Activated CD4-positive, alpha-beta T cell treated with anti-CD3 and anti-CD28 coated beads, Interleukin-2, amount 50 U/mL, for 48 hours (primary cell): ENCODE data around the gene FAAP100.

ENCODE experiments used
- DNase-seq, 2 experiments: peaks; one replicate each; pipeline ENCODE4 v3.0.0-alpha.2; 2020

Gene FAAP100

DNA sequence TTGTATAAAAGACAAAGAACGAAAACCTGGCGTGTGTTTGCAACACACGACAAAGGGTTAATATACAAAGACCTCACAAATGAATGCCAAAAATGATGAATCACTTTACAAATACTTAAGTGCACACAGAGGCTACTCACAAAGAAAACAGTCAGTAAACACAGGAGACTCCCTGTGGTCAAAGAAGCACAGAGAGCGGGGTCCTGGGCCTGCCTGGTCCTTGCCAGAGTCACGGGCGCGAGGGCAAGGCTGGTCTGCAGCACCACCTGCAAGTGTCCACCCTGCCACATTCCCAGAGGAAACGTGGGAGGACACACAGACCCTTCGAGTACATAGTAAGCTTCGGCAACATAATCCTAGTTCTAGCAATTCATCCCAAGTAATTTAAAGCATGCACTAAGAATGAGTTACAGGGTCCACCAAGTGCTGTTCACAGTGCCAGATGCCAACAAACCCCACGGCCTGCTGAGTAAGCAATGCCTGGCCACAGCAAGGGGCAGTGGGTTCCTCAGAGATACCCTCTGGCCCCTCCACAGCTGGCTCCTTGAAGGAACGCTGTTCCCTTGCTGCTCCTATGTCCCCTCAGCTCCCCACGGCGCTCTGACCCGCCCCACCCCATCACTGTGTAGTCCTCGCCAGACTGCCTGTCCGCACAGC is 24.6 kb upstream of the FAAP100 start:
- DNase-seq, result no peak

DNA sequence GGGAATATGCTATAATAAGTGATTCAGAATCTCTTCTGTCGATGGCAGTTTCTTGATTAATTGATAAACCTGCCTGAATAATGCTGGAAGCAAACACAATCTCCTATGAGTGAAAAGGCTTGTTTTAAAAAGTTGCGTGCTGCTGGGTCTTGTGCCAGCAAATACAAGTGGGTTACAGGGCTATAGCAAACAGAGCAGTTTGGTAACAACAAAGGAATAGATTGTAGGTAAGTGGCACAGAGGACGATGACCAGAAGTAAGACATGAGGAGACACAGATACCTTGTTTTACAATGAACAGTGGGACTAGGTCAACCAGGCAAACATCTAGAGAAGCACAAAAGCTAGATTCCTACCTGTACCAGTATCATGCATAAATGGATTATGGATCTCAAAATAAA is 23.7 kb upstream of the FAAP100 start:
- DNase-seq, result no peak

DNA sequence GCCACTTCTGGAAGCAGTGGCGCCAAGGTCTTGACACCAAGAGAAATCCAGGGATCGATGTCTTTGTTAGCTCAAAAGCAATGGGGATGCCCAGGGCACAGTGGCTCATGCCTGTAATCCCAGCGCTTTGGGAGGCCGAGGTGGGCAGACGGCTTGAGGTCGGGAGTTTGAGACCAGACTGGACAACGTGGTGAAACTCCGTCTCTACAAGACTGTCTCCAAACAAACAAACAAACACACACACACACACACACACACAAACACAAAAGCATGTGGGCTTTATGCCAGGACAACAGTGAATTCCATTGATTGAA is 22.4 kb upstream of the FAAP100 start:
- no peak for DNase-seq

DNA sequence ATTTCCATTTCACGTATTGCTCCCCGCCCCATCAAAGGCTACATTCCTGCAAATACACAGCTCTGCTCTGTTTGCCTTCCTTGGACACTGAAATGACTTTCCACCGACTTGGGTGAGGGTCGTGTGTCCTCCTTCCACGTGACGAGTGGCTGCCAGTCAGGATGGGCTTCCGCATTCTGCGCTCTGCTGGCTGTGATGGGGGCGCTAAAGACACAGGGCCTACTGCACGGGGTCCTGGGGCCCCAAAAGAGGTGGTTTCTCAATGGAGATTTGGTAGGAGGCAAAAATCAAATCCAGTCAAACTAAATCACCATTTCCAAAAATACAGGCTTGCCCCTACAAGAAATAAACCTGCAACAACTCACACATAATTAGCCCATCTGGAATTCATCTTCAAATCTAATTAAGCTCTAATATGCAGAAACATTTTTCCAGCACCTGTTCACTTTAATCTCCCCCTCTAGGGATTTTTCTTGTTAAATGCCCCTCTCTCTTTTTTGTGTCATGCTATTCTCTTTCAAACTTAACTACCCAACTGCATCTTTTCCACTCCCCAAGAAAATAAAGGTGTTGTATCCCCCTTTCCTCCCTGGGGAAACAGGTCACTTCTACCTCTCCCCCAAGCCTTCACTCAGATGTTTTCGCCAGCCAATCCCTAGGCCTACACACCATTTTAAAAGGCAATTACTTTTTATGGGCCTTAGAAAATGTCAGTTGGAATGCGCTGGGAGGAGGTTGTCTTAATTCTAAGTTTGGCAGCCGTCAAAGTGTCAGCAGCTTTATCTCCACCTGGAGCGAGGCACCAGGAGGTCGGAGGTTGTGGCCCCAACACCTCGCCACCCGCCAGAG is 21.9 kb upstream of the FAAP100 start:
- no peak for DNase-seq

DNA sequence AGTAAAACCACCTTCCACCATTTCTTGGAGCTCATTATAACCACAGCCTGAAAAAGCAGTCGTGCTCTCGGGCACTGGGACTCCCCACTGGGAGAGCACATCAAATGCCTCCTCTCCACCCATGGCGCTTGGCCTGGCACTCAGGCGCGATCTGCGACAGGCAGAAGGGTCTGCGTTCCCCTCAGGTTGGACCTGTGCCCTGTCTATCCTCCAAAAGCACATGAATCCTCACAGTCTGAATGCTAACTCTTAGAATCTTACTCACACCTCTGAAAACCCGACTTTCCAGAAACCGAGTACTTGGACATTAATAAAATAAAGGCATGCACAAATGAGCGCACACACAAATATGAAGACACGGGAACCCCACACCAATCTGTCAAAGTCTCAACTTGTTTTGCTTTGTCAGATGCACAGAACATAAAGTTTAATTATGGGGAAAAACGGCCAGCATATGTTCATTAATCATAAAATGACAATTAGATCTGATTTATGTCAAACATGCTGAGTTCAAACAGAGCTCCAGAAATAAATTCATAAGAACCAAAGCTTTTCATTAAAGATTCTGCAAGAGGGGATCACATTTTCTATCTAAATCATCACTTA is 20.5 kb upstream of the FAAP100 start:
- no peak for DNase-seq

DNA sequence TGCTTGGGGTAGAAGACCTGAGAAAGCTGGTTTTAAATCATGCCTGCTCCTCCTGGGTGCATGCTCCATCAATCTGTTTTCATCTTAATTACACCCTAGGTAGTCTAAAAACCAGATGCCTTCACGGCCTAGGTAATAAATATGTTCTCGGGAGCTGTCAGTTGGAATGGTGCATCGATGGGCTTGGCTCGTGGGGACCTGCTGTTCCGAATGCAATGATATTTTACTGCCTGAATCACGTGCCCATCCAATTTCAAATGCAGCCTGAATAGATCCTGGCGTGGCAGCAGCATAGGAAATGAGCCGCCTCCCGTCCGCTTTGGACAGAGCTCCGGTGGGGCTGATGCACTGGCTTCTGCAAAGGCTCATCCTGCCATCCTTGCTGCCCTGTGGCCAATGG is 18.8 kb upstream of the FAAP100 start:
- no peak for DNase-seq

DNA sequence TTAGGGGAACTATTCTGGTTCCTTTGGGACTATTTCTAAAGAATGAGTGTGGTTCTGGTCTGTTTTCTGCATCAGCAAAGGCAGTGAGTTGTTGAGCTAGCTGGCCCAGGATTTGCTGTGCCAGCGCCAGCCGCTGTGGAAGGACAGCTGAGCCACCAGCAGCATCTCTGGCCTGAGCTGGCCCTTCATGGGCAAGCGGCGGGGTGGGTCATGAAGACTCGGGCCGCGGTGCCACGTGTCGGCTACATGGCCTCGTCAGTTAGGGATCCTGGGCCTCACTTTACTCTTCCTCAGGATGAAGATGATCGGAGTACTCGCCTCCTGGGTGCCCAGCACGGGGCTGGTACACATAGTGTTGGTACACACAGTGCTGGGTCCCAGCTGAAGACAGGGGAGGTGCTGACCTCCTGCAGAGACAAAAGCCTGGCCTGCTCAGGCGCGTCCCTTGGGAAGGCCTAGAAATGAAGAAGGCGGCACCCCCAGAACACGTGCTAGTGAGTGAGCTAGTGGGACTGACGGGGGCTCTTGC is 17.9 kb upstream of the FAAP100 start:
- no peak for DNase-seq

DNA sequence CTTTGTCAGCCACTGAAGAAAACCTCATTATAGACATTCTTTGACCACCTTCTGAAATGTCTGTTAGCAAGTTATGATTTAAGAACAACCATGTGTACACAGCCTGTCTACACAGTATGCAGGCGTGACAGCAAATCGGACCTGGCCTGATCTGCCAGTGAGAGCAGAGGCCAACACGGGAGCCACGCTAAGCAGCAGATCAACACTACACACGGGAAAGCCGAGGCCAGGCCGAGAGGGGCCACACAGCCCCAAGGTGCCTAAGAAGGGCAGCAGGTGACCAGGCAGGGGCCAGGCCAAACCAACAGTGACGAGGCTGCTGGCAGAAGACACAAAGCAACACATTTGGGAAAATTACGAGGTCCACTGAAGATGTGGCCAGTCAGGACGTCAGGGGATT is 16.3 kb upstream of the FAAP100 start:
- no peak for DNase-seq

DNA sequence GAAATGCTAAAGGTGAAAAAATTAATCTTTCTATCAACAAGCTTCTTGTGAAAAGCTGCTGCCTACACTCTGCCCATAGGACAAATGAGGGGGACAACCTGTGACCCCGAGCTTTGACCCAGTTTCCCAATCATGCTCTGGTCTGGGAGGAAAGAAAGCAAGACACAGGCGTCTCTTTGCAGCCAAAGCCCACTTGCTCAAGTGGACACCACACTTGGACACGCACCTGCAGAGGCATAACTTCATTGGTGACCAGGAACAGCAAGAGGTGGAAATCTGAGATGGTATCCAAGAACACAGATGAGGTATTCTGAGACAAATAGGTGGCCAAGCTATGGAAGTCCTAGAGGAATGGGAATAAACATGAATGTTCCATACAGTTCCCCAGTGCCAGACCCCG is 15.0 kb upstream of the FAAP100 start:
- DNase-seq, result no peak

DNA sequence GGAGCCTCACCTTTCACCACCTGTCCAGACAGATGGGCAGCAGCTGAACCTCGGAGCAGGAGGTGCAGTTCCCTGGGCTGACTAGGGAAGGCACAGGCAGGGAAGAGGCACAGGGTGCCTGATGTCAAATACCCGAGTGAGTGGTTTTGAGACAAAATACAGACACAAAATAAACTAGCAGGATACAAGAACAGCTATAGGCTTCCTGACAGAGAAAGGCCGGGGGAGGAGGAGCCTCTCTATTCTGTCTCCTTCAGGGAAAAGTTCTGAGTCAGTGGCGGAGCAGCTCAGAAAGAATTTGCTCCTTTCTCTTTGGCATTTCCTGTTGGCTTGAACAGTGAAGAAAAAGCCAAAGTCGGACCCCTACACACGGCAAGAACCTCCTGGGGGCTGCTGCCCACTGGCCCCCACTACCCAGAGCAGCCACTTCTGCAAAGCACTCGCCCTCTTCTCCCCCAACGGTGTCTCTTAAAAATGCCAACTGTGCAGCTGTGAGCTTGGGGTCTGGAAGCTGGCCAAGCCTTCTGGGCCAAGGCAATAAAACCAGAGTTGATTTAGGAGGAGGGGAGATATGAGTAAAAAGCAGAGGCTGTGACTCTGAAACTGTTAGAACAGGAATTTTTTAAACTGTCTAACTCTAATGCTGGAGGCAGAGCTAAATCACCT is 14.4 kb upstream of the FAAP100 start:
- DNase-seq, result no peak

DNA sequence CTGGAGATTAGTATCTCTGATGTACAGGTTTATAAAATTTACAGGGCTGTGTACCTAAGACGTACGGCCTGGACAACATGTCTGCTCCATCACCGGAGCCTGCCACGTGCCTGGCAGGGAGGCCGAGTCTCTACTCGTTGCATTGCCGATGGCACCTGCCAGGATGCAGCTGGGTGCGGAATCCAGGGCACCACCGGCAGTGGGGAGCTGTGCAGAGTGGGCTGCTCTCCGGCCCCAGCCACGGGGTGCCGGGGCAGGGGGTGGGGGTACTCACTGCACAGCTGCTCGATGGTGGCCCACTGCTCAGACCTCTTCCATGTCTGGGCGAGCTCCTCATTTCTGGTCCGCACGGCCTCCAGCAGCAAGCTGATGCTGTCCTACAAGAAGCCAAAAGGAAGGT is 13.1 kb upstream of the FAAP100 start:
- no peak for DNase-seq

DNA sequence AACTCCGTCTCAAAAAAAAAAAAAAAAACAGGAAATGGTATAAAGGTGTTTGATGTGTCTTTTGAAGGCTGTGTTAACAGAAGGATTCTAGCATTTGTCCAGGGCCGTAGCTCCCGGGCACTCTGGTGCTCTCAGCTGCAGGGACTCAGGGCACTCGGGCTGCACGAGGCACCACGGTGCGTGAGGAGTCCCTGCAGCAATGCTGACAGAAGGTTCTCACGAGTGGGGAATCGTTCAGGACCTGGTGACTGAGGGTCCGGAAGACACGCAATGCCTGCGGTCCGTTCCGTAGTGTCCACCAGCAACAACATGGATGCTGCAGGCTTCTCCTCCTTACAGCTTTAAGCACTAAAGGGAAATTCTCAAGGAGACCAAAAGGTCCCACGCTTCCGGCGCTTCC is 12.6 kb upstream of the FAAP100 start:
- no peak for DNase-seq

DNA sequence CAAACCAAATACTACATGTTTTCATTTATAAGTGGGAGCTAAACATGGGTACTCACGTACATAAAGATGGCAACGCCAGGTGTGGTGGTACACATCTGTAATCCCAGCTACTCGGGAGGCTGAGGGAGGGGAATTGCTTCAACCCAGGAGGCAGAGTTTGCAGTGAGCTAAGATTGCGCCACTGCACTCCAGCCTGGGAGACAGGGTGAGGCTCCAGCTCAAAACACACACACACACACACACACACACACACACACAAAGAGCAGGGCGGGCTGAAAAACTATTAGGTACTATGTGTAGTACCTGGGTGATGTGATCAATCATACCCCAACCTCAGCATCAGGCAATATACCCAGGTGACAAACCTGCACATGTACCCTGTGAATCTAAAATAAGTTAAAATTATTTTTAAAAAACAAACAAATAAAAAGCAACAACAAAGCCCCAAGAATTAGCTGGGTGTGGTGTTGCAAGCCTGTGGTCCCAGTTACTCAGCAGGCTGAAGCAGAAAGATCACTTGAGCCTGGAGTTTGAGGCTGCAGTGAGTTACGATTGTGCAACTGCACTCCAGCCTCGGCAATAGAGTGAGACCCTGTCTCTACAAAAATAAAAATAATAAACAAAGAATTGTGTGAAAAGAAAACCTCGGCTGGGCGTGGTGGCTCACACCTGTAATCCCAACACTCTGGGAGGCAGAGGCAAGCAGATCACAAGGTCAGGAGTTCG is 11.9 kb upstream of the FAAP100 start:
- no peak for DNase-seq

DNA sequence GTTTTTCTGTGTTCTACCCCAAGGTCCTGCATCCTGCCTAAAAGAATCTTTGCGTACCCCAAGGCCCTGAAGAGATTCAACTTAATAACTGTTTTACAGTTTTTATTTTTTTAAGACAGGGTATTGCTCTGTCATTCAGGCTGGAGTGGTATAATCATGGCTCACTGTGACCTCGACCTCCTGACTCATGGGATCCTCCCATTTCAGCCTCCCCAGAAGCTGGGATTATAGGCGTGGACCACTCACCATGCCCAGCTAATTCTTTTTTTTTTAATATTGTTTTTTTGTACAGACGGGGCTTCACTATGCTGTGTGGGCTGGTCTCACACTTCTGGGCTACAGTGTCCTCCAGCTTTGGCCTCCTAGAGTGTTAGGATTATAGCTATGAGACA is 9.3 kb upstream of the FAAP100 start:
- DNase-seq, result no peak

DNA sequence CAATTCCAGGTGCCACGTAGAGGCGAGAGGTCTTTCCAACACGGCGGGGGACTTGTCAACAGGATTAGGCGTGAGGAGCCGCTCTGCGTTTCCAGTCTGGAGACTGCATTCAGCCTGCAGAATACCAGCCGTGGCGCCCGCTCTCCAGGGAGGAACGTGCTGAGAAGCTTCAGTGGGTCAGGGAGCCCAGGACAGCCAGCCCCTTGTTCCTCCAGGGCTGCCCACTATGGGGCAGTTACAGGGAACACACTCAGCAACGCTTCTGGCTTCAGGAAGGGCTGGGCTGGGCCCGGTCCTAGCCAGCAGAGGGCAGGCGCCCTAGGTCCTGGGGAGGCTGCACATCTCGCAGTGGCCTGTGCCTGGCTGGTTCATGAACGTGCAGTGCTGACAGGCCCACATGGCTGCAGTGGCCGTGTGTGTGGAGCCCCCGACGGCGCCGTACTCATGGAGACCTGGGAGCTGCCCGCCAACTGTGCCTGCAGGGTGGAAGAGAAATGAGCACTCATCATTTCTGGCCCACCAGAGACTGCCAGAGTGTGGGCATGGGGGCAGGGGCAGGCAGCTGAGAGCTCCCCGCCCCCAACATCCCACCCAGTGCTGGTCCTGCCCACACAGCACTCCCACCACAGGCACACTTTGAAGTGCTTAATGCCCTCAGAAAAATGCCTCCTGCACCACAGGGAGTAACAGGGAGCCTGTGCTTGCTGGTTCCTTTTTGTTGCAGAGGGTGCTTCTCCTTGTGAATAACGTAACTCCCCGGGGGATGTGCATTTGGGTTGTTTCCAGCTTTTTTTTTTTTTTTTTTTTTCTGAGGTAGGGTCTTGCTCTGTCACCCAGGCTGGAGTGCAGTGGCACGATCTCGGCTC is 7.0 kb upstream of the FAAP100 start:
- DNase-seq, result no peak

DNA sequence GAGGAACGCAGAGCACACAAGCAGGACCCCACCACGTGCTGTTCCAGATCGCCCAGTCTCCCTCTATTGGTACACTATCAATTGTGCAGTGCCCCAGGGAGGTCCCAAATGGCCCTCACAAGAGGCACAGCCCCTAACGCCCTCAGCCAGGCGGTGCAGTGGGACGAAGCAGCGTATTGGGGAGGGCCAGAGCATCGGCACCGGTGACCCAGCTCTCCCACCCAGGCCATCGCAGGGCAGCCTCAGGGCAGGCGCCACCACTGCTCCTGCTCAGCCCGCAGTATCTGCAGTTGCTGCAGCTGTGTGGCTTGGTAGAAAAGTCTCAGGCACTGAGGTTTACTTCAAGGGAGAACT is 5.9 kb upstream of the FAAP100 start:
- no peak for DNase-seq

DNA sequence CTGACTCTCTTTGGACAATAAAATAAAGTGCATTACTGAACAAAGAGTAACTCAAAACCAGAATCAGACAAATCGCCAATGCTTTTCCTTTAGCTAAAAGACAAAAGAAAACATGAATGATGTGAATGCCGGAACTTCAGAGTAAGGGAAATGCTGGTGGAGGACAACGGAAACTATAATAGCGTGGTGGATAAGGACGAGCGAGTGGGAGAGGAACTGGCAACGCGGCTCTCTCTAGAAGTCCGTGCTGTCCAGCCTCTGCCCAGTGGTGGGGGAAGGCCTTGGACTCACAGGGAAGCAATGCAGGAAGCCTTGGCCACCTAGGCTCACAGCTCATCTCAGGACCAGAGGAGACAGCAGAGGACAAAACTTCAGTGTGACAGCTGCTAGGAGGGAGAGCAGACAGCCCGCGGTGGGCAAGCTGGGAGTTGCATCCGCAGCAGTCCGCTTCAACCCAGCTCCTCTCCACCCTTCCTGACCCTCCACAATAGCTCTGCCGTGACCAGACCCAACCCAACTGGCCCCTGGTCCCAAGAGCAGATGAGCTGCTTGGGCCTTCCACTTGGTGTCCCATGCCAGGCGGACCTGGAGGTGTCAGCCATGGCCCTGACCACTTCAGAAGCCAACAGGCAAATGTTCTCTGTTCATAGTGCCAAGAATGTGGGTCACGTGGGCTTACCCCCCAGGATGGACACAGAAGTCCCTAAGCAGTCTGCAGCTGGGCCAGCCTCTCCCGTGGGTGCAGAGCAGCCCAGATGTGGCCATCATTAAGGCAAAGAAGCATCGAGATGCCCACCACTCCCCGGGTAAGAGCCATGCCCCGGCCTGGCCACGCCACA is 5.3 kb upstream of the FAAP100 start:
- DNase-seq, result no peak

DNA sequence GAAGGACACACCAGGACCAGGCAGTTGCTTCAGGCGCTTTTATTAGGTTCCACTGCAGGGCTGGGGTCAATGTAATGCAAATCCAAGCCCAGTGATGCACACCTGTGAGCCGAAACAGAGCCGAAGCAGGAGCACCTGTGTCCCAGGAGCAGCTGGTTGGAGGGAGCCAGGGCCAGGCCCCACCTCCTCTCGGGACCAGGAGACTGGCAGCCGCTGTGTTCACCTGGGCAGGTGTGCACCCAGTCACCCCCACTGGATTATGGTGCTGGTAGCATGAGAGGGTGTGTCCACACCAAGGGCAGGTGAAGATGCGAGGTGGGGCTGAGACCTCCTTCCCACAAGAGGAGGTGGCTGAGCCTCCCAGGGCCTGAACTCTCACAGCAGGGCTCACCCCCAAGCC is 4.7 kb upstream of the FAAP100 start:
- DNase-seq, result no peak

DNA sequence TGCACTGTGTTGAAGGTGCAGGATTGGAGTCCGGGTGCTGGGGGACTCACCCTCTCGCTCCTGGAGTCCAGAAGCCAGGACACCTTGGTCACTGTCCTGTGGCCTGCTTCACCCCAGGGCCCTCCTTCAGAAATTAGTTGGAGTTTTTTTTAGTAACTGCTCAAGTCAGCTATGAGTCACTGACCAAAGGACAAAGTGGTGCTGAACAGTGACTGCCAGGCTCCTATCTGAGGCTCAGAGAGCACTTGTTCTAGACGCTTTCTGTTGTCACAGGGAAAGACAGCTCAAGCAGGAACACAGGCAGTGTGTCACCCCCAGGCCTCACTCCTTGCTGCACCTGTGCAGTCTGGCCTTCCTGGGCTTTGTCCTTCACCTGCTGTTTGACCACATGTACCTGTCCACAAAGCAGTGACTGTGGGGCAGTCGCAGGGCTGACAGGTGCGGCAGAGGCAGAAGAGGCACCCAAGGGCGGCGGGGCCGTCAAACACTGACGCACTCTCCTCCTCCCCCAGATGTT is 4.1 kb upstream of the FAAP100 start:
- DNase-seq, result no peak

DNA sequence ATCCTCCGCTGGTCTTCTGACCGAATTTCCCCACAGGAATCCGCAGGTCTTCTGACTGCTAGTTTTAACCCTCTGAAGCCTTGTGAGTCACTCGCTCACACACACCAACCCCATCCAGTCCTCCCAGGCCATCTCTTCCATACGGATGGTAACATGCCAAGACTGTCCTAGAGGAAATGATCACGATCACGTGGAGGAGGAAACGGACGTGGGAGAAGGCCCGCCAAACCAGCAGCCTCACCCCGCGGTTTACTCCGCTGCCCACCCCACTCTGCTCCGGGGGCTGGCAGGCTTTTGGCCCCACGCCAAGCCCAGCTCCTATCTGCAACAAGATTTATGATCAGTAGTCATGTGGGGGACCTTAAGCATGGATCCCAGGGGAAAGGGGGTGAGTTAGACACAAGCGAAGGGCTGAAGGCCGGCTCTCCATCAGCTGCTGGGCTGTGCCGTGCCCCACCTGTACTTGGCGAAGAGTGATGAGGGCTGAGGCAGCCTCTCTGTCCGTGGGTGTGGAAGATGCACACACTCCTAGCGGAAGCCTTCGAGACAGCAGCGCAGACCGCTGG is 1.5 kb upstream of the FAAP100 start:
- peak in 1 of 2 experiments; percentile 18 for DNase-seq
